EH (cell line): Measurements from ENCODE around the gene DST.
A peak's percentile ranks its signal among the peaks of the same experiment; 100 is the strongest.

Experiments
- DNase-seq: peaks from one replicate; pipeline ENCODE4 v3.0.0-alpha.2; 2015; ENCODE audit warnings: low read depth

DST gene

GRCh38 chr6:56434606-56435005, 208.1 kb downstream of the DST start:
- no peak for DNase-seq

- DNase-seq: no peak
Observed at GRCh38 chr6:56433119-56433518, 209.6 kb downstream of the DST start.

GRCh38 chr6:56432194-56432593, 210.5 kb downstream of the DST start:
- no peak for DNase-seq

- DNase-seq: no peak
Observed at GRCh38 chr6:56430629-56431600, 211.8 kb downstream of the DST start.

- DNase-seq: no peak
Observed at GRCh38 chr6:56424542-56425083, 218.1 kb downstream of the DST start.

GRCh38 chr6:56424064-56424463, 218.6 kb downstream of the DST start:
- no peak for DNase-seq

- peak; percentile 11 for DNase-seq
Observed at GRCh38 chr6:56420296-56420695, 222.4 kb downstream of the DST start.

GRCh38 chr6:56419191-56419590, 223.5 kb downstream of the DST start:
- no peak for DNase-seq

GRCh38 chr6:56417823-56418222, 224.9 kb downstream of the DST start:
- no peak for DNase-seq

GRCh38 chr6:56416247-56416646, 226.4 kb downstream of the DST start:
- peak; percentile 63 for DNase-seq

- DNase-seq: no peak
Observed at GRCh38 chr6:56408976-56409375, 233.7 kb downstream of the DST start.
